IMR-90 (cell line): ENCODE measurements around the gene SARS1. TPM values are rescaled to one million over a fixed set of nuclear protein-coding genes. Genes with fewer than 3 reads are reported as not detected.

Source experiments
- ATAC-seq: fragments of 200-7000 bp; cut with Tn5 transposase; 2 replicates; pipeline ENCODE4 v1.9.1; 2020; ENCODE audit warnings: low read depth, mild to moderate bottlenecking, moderate library complexity
- BruUV-seq: library from RNA; stranded (reverse); fragments of 400-500 nt; replicated peaks from 2 replicates; lab custom pipeline; 2021; lab: Mats Ljungman, UMichigan
- CTCF ChIA-PET: fragments of 300-600 bp; formaldehyde crosslinking; extraction: SDS; loops from one replicate; lab custom pipeline; 2021; ENCODE audit warnings: antibody characterized with exemption; lab: Yijun Ruan, JAX
- POLR2A ChIA-PET: fragments of 300-600 bp; sonication (Branson Sonifier 250); formaldehyde crosslinking; loops from one replicate; lab custom pipeline; 2022; ENCODE audit warnings: antibody characterized with exemption; ENCODE audit not compliant: unreplicated experiment; lab: Charles Lee
- DNase-seq: peaks from one replicate; pipeline ENCODE4 v3.0.0; 2013
- H2AFZ ChIP-seq: replicated peaks from 2 replicates; pipeline ENCODE3; 2013; ENCODE audit warnings: low read length, mild to moderate bottlenecking; ENCODE audit not compliant: poor library complexity
- H2AK5ac ChIP-seq: 2 replicates; pipeline ENCODE4 v1.6.1; 2013; ENCODE audit warnings: low read depth, low read length, inconsistent platforms
- H2AK9ac ChIP-seq: replicated peaks from 2 replicates; pipeline ENCODE3; 2013; ENCODE audit warnings: mild to moderate bottlenecking, low read depth, low read length, moderate library complexity; ENCODE audit not compliant: poor library complexity
- H2BK120ac ChIP-seq: 2 replicates; pipeline ENCODE4 v1.6.1; 2013; ENCODE audit warnings: low read depth, low read length, inconsistent platforms
- H2BK15ac ChIP-seq: 3 replicates; pipeline ENCODE4 v1.6.1; 2013; ENCODE audit warnings: low read depth, low read length, inconsistent platforms
- H2BK20ac ChIP-seq: 2 replicates; pipeline ENCODE4 v1.6.1; 2013; ENCODE audit warnings: low read depth, mild to moderate bottlenecking, inconsistent platforms, low read length, moderate library complexity
- H2BK5ac ChIP-seq: 2 replicates; pipeline ENCODE4 v1.6.1; 2013; ENCODE audit warnings: mild to moderate bottlenecking, low read depth, low read length, inconsistent platforms; ENCODE audit not compliant: poor library complexity, severe bottlenecking
- H3K14ac ChIP-seq: replicated peaks from 2 replicates; pipeline ENCODE4 v1.6.1; 2013; ENCODE audit warnings: low read depth, low read length, inconsistent platforms
- H3K18ac ChIP-seq: 2 replicates; pipeline ENCODE4 v1.6.1; 2013; ENCODE audit warnings: low read depth, low read length, control low read depth
- H3K23ac ChIP-seq: 2 replicates; pipeline ENCODE4 v1.6.1; 2013; ENCODE audit warnings: low read depth, low read length, inconsistent platforms
- H3K27ac ChIP-seq: 2 replicates; pipeline ENCODE4 v1.5.1; 2013; ENCODE audit warnings: mild to moderate bottlenecking, control low read depth, low read length; ENCODE audit not compliant: insufficient read depth
- H3K27me3 ChIP-seq: 2 replicates; pipeline ENCODE4 v1.6.1; 2013; ENCODE audit warnings: low read length; ENCODE audit not compliant: control insufficient read depth, insufficient read depth
- H3K36me3 ChIP-seq: 2 replicates; pipeline ENCODE4 v1.6.1; 2013; ENCODE audit warnings: low read length, mixed read lengths; ENCODE audit not compliant: control insufficient read depth, insufficient read depth
- H3K4ac ChIP-seq: 2 replicates; pipeline ENCODE4 v1.6.1; 2013; ENCODE audit warnings: low read depth, low read length, inconsistent platforms
- H3K4me1 ChIP-seq: 2 replicates; pipeline ENCODE4 v1.6.1; 2013; ENCODE audit warnings: low read length, mixed read lengths; ENCODE audit not compliant: control insufficient read depth, insufficient read depth
- H3K4me2 ChIP-seq: 2 replicates; pipeline ENCODE4 v1.6.1; 2013; ENCODE audit warnings: low read depth, mild to moderate bottlenecking, control low read depth, low read length, moderate library complexity
- H3K4me3 ChIP-seq: 2 replicates; pipeline ENCODE4 v1.5.1; 2013; ENCODE audit warnings: low read depth, mild to moderate bottlenecking, control low read depth, low read length, moderate library complexity; ENCODE audit not compliant: insufficient read depth
- H3K56ac ChIP-seq: 2 replicates; pipeline ENCODE4 v1.6.1; 2013; ENCODE audit warnings: low read length, inconsistent platforms; ENCODE audit not compliant: insufficient read depth; ENCODE audit errors: extremely low read depth
- H3K79me1 ChIP-seq, 2 experiments: 2 replicates each; pipeline ENCODE4 v1.6.1; 2013; ENCODE audit warnings: low read length in 2 of 2, inconsistent platforms in 1 of 2, low read depth in 1 of 2
- H3K9ac ChIP-seq: 2 replicates; pipeline ENCODE4 v1.6.1; 2013; ENCODE audit warnings: low read depth, low read length, control low read depth
- H3K9me1 ChIP-seq: 2 replicates; pipeline ENCODE4 v1.6.1; 2013; ENCODE audit warnings: low read length, inconsistent platforms; ENCODE audit not compliant: insufficient read depth
- H3K9me3 ChIP-seq: 2 replicates; pipeline ENCODE4 v1.6.1; 2013; ENCODE audit warnings: low read length; ENCODE audit not compliant: control insufficient read depth, insufficient read depth
- H4K20me1 ChIP-seq: 2 replicates; pipeline ENCODE4 v1.6.1; 2013; ENCODE audit warnings: low read length, inconsistent platforms; ENCODE audit not compliant: insufficient read depth
- H4K5ac ChIP-seq: 2 replicates; pipeline ENCODE4 v1.6.1; 2013; ENCODE audit warnings: mild to moderate bottlenecking, low read depth, low read length, control low read depth
- H4K8ac ChIP-seq, 2 experiments: 2 replicates each; pipeline ENCODE4 v1.6.1; 2013; ENCODE audit warnings: low read depth in 2 of 2, low read length in 2 of 2, control low read depth in 1 of 2, inconsistent platforms in 1 of 2
- H4K91ac ChIP-seq: 2 replicates; pipeline ENCODE4 v1.6.1; 2013; ENCODE audit warnings: low read depth, low read length, inconsistent platforms; ENCODE audit not compliant: insufficient read depth
- BHLHE40 ChIP-seq: fragments of 150-350 bp; IDR thresholded peaks from 2 replicates; pipeline ENCODE4 v1.6.1; 2016; ENCODE audit warnings: mild to moderate bottlenecking, low read depth, low read length
- CHD1 ChIP-seq: IDR thresholded peaks from 2 replicates; pipeline ENCODE4 v1.6.1; 2012; ENCODE audit warnings: low read depth, low read length, improper control_type of control experiment
- CTCF ChIP-seq: conservative IDR thresholded peaks from 2 replicates; pipeline ENCODE4 v1.5.1; 2012; ENCODE audit warnings: mild to moderate bottlenecking, low read depth, low read length, improper control_type of control experiment
- FOS ChIP-seq: fragments of 150-350 bp; IDR thresholded peaks from 2 replicates; pipeline ENCODE4 v1.6.1; 2016; ENCODE audit warnings: low read depth, low read length
- MXI1 ChIP-seq: IDR thresholded peaks from 2 replicates; pipeline ENCODE4 v1.6.1; 2012; ENCODE audit warnings: low read depth, mild to moderate bottlenecking, low read length, moderate library complexity, borderline replicate concordance
- NFE2L2 ChIP-seq: fragments of 150-350 bp; IDR thresholded peaks from 2 replicates; pipeline ENCODE4 v1.6.1; 2016; ENCODE audit warnings: low read depth, mild to moderate bottlenecking, low read length
- POLR2A ChIP-seq: IDR thresholded peaks from 2 replicates; pipeline ENCODE4 v1.6.1; 2012; ENCODE audit warnings: mild to moderate bottlenecking, low read depth, low read length
- RAD21 ChIP-seq: IDR thresholded peaks from 2 replicates; pipeline ENCODE4 v1.6.1; 2012; ENCODE audit warnings: low read length, improper control_type of control experiment
- RCOR1 ChIP-seq: IDR thresholded peaks from 2 replicates; pipeline ENCODE4 v1.6.1; 2012; ENCODE audit warnings: mild to moderate bottlenecking, low read length, improper control_type of control experiment; ENCODE audit not compliant: insufficient replicate concordance
- RFX5 ChIP-seq: IDR thresholded peaks from 2 replicates; pipeline ENCODE4 v1.8.0; 2012; ENCODE audit warnings: low read depth, mild to moderate bottlenecking, low read length, moderate library complexity
- WGBS, 2 experiments: methylation state at CpG; one replicate each; pipeline versions ENCODE4 v1.1.5 to v1.1.7; 2013; ENCODE audit warnings: missing lambda C conversion rate in 2 of 2; ENCODE audit not compliant: insufficient read length in 1 of 2; ENCODE audit errors: extremely low coverage in 2 of 2; 5-methylcytosine and 5-hydroxymethylcytosine counted together
- dilution Hi-C: fragments of 300-500 bp; cut with HindIII; formaldehyde crosslinking; loops from one replicate; pipeline ENCODE4 v1.14.3; 2018; ENCODE audit warnings: low sequenced_read_pairs; ENCODE audit not compliant: unreplicated experiment
- in situ Hi-C: fragments of 300-500 bp; cut with MboI; formaldehyde crosslinking; loops from 3 replicates; pipeline ENCODE4 v1.14.3; 2019; ENCODE audit warnings: low sequenced_read_pairs, inconsistent platforms, mixed read lengths
- intact Hi-C: fragments of 100-400 bp; cut with micrococcal nuclease; formaldehyde crosslinking; loops from 2 replicates; pipeline ENCODE4 v1.10.0; 2022
- polyA plus RNA-seq, 3 experiments: library from polyadenylated mRNA; depleted of rRNA; stranded (reverse); fragments of >200 nt; gene quantifications; 2 replicates each; pipeline ENCODE4 v1.2.3, GENCODE V29; 2012; ENCODE audit warnings: low replicate concordance in 1 of 3
- total RNA-seq: library from RNA; depleted of rRNA; stranded (reverse); fragments of >200 nt; gene quantifications from 2 replicates; pipeline ENCODE4 v1.2.3, GENCODE V29; 2012

Gene SARS1
- total and polyA plus RNA-seq, 2 of the 4 experiments (the other 2 are of a cell fraction): 231 to 348 TPM

GRCh38 chr1:109252167-109252892, 38.6 kb downstream of the SARS1 start:
- dilution Hi-C loops: no loop called here
- WGBS, 2 experiments: 100% methylated on average over 27 of the region's 31 CpGs; no CpG with 5 or more reads in 1 of the 2 experiments
- H2BK120ac ChIP-seq: no peak overlapping the region
- H2AK5ac ChIP-seq: no peak overlapping the region; the same call in 1 of the 2 replicates
- no peaks in the 10 kb centered on the region for H4K20me1 ChIP-seq
- no peak overlapping the region for H3K4me2 ChIP-seq
- H3K36me3 ChIP-seq: no peaks in the 10 kb centered on the region
- no peak overlapping the region for H3K9ac ChIP-seq
- no peak overlapping the region for H3K23ac ChIP-seq
- no peak overlapping the region for H4K8ac ChIP-seq
- ATAC-seq: no peak
- no peak overlapping the region for H2BK5ac ChIP-seq
- BruUV-seq: TSS peak; percentile 56
- no peaks in the 10 kb centered on the region; the same call in 1 of the 2 replicates for H3K9me1 ChIP-seq
- intact Hi-C loops: no loop called here
- ChIA-PET CTCF (no interaction called here), POLR2A (no interaction called here)
- no peaks in the 10 kb centered on the region for H3K9me3 ChIP-seq
- no peak overlapping the region for H2BK20ac ChIP-seq
- no peak for TF ChIP-seq POLR2A
- no peak for TF ChIP-seq BHLHE40
- TF ChIP-seq MXI1: no peak
- no peak for TF ChIP-seq CHD1
- no peak for TF ChIP-seq NFE2L2
- TF ChIP-seq FOS: no peak
- TF ChIP-seq RAD21: no peak
- TF ChIP-seq RCOR1: no peak
- no peak for TF ChIP-seq CTCF
- TF ChIP-seq RFX5: no peak
- 0 out of 4 replicates have a peak, but pooled peaks cover 0 to 8% of the 10 kb centered on the region in 2 experiments for H3K79me1 ChIP-seq
- H3K14ac ChIP-seq: no peak overlapping the region
- H4K91ac ChIP-seq: no peak overlapping the region
- H2AFZ ChIP-seq: no peak overlapping the region
- no peak overlapping the region for H3K4ac ChIP-seq
- H3K56ac ChIP-seq: no peak overlapping the region
- H3K4me3 ChIP-seq: no peak overlapping the region
- H3K27me3 ChIP-seq: no peaks in the 10 kb centered on the region
- H2AK9ac ChIP-seq: no peak overlapping the region
- in situ Hi-C loops: no loop called here
- H2BK15ac ChIP-seq: no peak overlapping the region
- H3K4me1 ChIP-seq: peaks cover 22% of the 10 kb centered on the region
- no peak overlapping the region for H3K27ac ChIP-seq
- no peak overlapping the region for H4K5ac ChIP-seq
- H3K18ac ChIP-seq: no peak overlapping the region
- no peak for DNase-seq
